HG03280 (cell line): ENCODE results near the gene SLC25A52.
"Not testable (repeated sequence)": the region's sequence is repeated elsewhere in the genome, so short reads cannot be mapped to it uniquely, and the experiment has no call there.

Experiments
- ATAC-seq: cut with Tn5 transposase; IDR thresholded peaks from one replicate; pipeline ENCODE4 v1.9.1; 2021; ENCODE audit warnings: mild to moderate bottlenecking, moderate library complexity; ENCODE audit not compliant: unreplicated experiment

The SLC25A52 gene

GRCh38 chr18:31741097-31741735 is 19.5 kb downstream of the SLC25A52 start:
- ATAC-seq, result no peak

GRCh38 chr18:31740180-31740579 is 20.5 kb downstream of the SLC25A52 start:
- ATAC-seq, result no peak

GRCh38 chr18:31739651-31740050 is 21.0 kb downstream of the SLC25A52 start:
- ATAC-seq, result no peak

GRCh38 chr18:31738460-31739407 is 21.9 kb downstream of the SLC25A52 start:
- ATAC-seq, result no peak

GRCh38 chr18:31736630-31737029 is 24.1 kb downstream of the SLC25A52 start:
- ATAC-seq, result no peak

- ATAC-seq, result no peak
These were observed 29.1 kb downstream of the SLC25A52 start for GRCh38 chr18:31731628-31732027.

- ATAC-seq, result not testable (repeated sequence)
These were observed 31.5 kb downstream of the SLC25A52 start for GRCh38 chr18:31729196-31729595.

- no peak for ATAC-seq
These were observed 36.5 kb downstream of the SLC25A52 start for GRCh38 chr18:31723990-31724711.

GRCh38 chr18:31723639-31723989 is 37.1 kb downstream of the SLC25A52 start:
- ATAC-seq, result no peak

- peak; percentile 98 for ATAC-seq
These were observed 38.2 kb downstream of the SLC25A52 start for GRCh38 chr18:31722369-31722957.

- no peak for ATAC-seq
These were observed 39.1 kb downstream of the SLC25A52 start for GRCh38 chr18:31721601-31722000.

- ATAC-seq, result no peak
These were observed 39.8 kb downstream of the SLC25A52 start for GRCh38 chr18:31720867-31721266.

- no peak for ATAC-seq
These were observed 41.2 kb downstream of the SLC25A52 start for GRCh38 chr18:31719363-31720006.

- ATAC-seq, result no peak
These were observed 42.3 kb downstream of the SLC25A52 start for GRCh38 chr18:31718386-31718785.

- no peak for ATAC-seq
These were observed 44.3 kb downstream of the SLC25A52 start for GRCh38 chr18:31716362-31716761.

- ATAC-seq, result no peak
These were observed 49.1 kb downstream of the SLC25A52 start for GRCh38 chr18:31711365-31712172.

- ATAC-seq, result no peak
These were observed 49.9 kb downstream of the SLC25A52 start for GRCh38 chr18:31710826-31711225.
